Right lobe of liver (tissue), 6 donors: ENCODE data around the gene SMPD2. TPM values are rescaled to one million over a fixed set of nuclear protein-coding genes. Genes with fewer than 3 reads are reported as not detected.

Experiments
- ATAC-seq, 4 donors: fragments of 200-7000 bp; cut with Tn5 transposase; one replicate each; pipeline ENCODE4 v1.9.1; 2020; ENCODE audit warnings: mild to moderate bottlenecking in 4 of 4, moderate library complexity in 4 of 4
- DNase-seq, 3 donors: peaks; one replicate each; pipeline ENCODE4 v3.0.0-alpha.2; 2020
- H3K27ac ChIP-seq, 3 donors: fragments of 200-600 bp; one replicate each; pipeline ENCODE4 v1.8.0; 2022
- H3K27me3 ChIP-seq, 2 donors: fragments of 200-600 bp; one replicate each; pipeline ENCODE4 v1.8.0; 2022
- H3K36me3 ChIP-seq, 4 donors: fragments of 200-600 bp; sonication (generic) in 1 of 4; one replicate each; pipeline versions ENCODE4 v1.5.1 to v1.8.0; 2017 to 2022; ENCODE audit warnings: control low read depth in 1 of 4
- H3K4me1 ChIP-seq, 4 donors: fragments of 200-600 bp; sonication (generic) in 1 of 4; one replicate each; pipeline versions ENCODE4 v1.5.1 to v1.8.0; 2017 to 2022; ENCODE audit warnings: control low read depth in 1 of 4
- H3K4me3 ChIP-seq, 3 donors: fragments of 200-600 bp; one replicate each; pipeline ENCODE4 v1.8.0; 2022
- H3K9me3 ChIP-seq, 4 donors: fragments of 200-600 bp; sonication (generic) in 1 of 4; one replicate each; pipeline versions ENCODE4 v1.5.1 to v1.8.0; 2017 to 2022; ENCODE audit warnings: control low read depth in 1 of 4
- CTCF ChIP-seq, 4 donors: fragments of 200-600 bp in 3 of 4; fragments of 450-650 bp in 1 of 4; IDR thresholded peaks; one replicate each; pipeline versions ENCODE4 v1.5.1 to v1.8.0; 2016 to 2022; ENCODE audit warnings: antibody characterized with exemption in 4 of 4, mild to moderate bottlenecking in 2 of 4
- POLR2A ChIP-seq: fragments of 450-650 bp; IDR thresholded peaks from one replicate; pipeline ENCODE4 v1.6.1; 2017; ENCODE audit warnings: antibody characterized with exemption, mild to moderate bottlenecking
- WGBS: methylation state at CpG from one replicate; pipeline ENCODE4 v1.1.6; 2018; ENCODE audit warnings: low coverage, low lambda C conversion rate; ENCODE audit not compliant: insufficient coverage; ENCODE audit errors: missing lambda C conversion rate; 5-methylcytosine and 5-hydroxymethylcytosine counted together
- intact Hi-C, 2 donors: fragments of 100-400 bp; cut with DNase I; formaldehyde crosslinking; loops; one replicate each; pipeline versions ENCODE4 v1.11.2 to v1.14.1; 2022
- long read RNA-seq: library from polyadenylated mRNA; unstranded; transcript quantifications from one replicate; pipeline ENCODE4 v2.0.0, GENCODE V29; 2019
- total RNA-seq, 6 experiments: library from RNA; depleted of rRNA in 2 of 6; stranded (reverse); fragments of >200 nt in 2 of 6; fragmentation: NEBNext Ultra II Directional in 3 of 6; extraction: Animal tissue kit (Norgen Biotek cat#: 25700) in 3 of 6; gene quantifications; one replicate each; pipeline versions ENCODE4 v1.1.0 to v1.2.4, GENCODE V29; 2016 to 2023
- donor health status: DM: no; HTN: yes; CAD: no.
- donor health status: DM: no; HTN: no; CAD: no.
- donor health status: DM: no; HTN: no; CAD: no.
- donor health status: DM: no; HTN: yes; CAD: no.
- donor health status: DM: no; HTN: yes; CAD: no.

The SMPD2 gene
- 1 to 10 TPM; 3.2 to 7.7 (median 4.0) TPM for total RNA-seq
- long read RNA-seq, partial matches to known transcripts: 0 of 3 reads
- long read RNA-seq, other reads (novel, unspliced or antisense): 1 of 3 reads

GRCh38 chr6:109440331-109441068 is at the start of gene SMPD2, which contains the start of gene PPIL6:
Gene SMPD2 (plus strand): TSS chr6:109440724. CDS start chr6:109441122, 398 bp downstream.
Gene PPIL6 (minus strand): TSS chr6:109440628. CDS start chr6:109440590, 38 bp downstream.
- intact Hi-C loops: no loop called here
- Histone ChIP-seq H3K27ac (peak within 1 kb of the TSS; percentile 47 to 73 (median 70)), H3K4me3 (peak within 1 kb of the TSS; percentile 77 to 85 (median 85)), H3K36me3 (no peaks in the 10 kb centered on the region), H3K4me1 (peaks cover 0 to 6% (median 0%) of the 10 kb centered on the region in 4 donors), H3K27me3 (no peaks in the 10 kb centered on the region), H3K9me3 (no peaks in the 10 kb centered on the region)
- DNase-seq: peak; percentile 90 to 93 (median 90)
- TF ChIP-seq CTCF (IDR thresholded peaks at IDR 0.05): peak; percentile 15 to 43 (median 20)
- peak; percentile 57 for TF ChIP-seq POLR2A
- WGBS: under 1% methylated on average over 24 of the region's 102 CpGs
- ATAC-seq: peak; percentile 91 to 97 (median 96)

GRCh38 chr6:109393157-109393885 is 47.2 kb upstream of the SMPD2 start:
- WGBS: 73% methylated on average over 5 of the region's 5 CpGs
- TF ChIP-seq POLR2A (no peak), CTCF (IDR thresholded peaks at IDR 0.05) (no peak)
- Histone ChIP-seq H3K27me3 (no peaks in the 10 kb centered on the region), H3K27ac (no peak overlapping the region), H3K9me3 (no peaks in the 10 kb centered on the region), H3K4me3 (no peak overlapping the region), H3K36me3 (no peaks in the 10 kb centered on the region), H3K4me1 (no peaks in the 10 kb centered on the region)
- DNase-seq: no peak
- intact Hi-C loops: no loop called here
- peak in 1 of 4 donors; percentile 20 for ATAC-seq

GRCh38 chr6:109393886-109394281 is 46.6 kb upstream of the SMPD2 start:
- intact Hi-C loops: no loop called here
- WGBS: 62% methylated on average over 2 of the region's 2 CpGs

More at GRCh38 chr6:109393886-109394281, 46.6 kb upstream of the SMPD2 start:
- H3K4me1 ChIP-seq: no peaks in the 10 kb centered on the region
- no peaks in the 10 kb centered on the region for H3K27me3 ChIP-seq
- no peak for DNase-seq
- H3K36me3 ChIP-seq: no peaks in the 10 kb centered on the region
- TF ChIP-seq CTCF (IDR thresholded peaks at IDR 0.05): no peak
- TF ChIP-seq POLR2A: no peak
- H3K9me3 ChIP-seq: no peaks in the 10 kb centered on the region
- no peak overlapping the region for H3K27ac ChIP-seq
- peak in 1 of 4 donors; percentile 23 for ATAC-seq
- H3K4me3 ChIP-seq: no peak overlapping the region
